GM13977 (cell line): Measurements from ENCODE around the gene TRAPPC2.

Experiments
- DNase-seq: peaks from one replicate; pipeline ENCODE4 v3.0.0; 2012; ENCODE audit warnings: low spot score
- CTCF ChIP-seq: IDR thresholded peaks from 2 replicates; pipeline ENCODE4 v1.5.1; 2012; ENCODE audit warnings: mild to moderate bottlenecking, control low read depth; ENCODE audit not compliant: insufficient read depth; ENCODE audit errors: extremely low read depth, missing control alignments
- in situ Hi-C: fragments of 300-500 bp; cut with MboI; formaldehyde crosslinking; loops from one replicate; pipeline ENCODE4 v1.12.0; 2022; ENCODE audit warnings: low sequenced_read_pairs, low pct_unique_long_range_greater_than_20kb, mixed read lengths, inconsistent platforms; ENCODE audit not compliant: unreplicated experiment

TRAPPC2 gene

GRCh38 chrX:13719192-13719856 lies 15.1 kb downstream of the TRAPPC2 start:
- in situ Hi-C loops, result loop anchor here (25.0 kb wide), 1 partner anchor 457 kb away; no protein-coding TSS in a partner anchor
- no peak for TF ChIP-seq CTCF
- DNase-seq, result no peak

GRCh38 chrX:13717700-13718472 lies 16.5 kb downstream of the TRAPPC2 start:
- in situ Hi-C loops, result loop anchor here (25.0 kb wide), 1 partner anchor 456 kb away; no protein-coding TSS in a partner anchor
- DNase-seq, result no peak

GRCh38 chrX:13716905-13717304 lies 17.5 kb downstream of the TRAPPC2 start:
- TF ChIP-seq CTCF, result no peak
- DNase-seq, result no peak
- in situ Hi-C loops, result loop anchor here (25.0 kb wide), 1 partner anchor 455 kb away; no protein-coding TSS in a partner anchor

More at GRCh38 chrX:13717700-13718472, 16.5 kb downstream of the TRAPPC2 start:
- TF ChIP-seq CTCF, result no peak

GRCh38 chrX:13716455-13716854 lies 18.0 kb downstream of the TRAPPC2 start:
- no peak for TF ChIP-seq CTCF
- in situ Hi-C loops, result loop anchor here (25.0 kb wide), 1 partner anchor 454 kb away; no protein-coding TSS in a partner anchor
- no peak for DNase-seq

- no peak for DNase-seq
- in situ Hi-C loops, result loop anchor here (25.0 kb wide), 1 partner anchor 449 kb away; no protein-coding TSS in a partner anchor
- no peak for TF ChIP-seq CTCF
Measured at GRCh38 chrX:13711141-13711540, 23.3 kb downstream of the TRAPPC2 start.

GRCh38 chrX:13703589-13703988 lies 30.8 kb downstream of the TRAPPC2 start:
- no peak for TF ChIP-seq CTCF
- no peak for DNase-seq
- in situ Hi-C loops, result loop anchor here (25.0 kb wide), 1 partner anchor 441 kb away; no protein-coding TSS in a partner anchor
